COR-L47 (cell line): ENCODE measurements around the gene NAA10.
"Not testable (repeated sequence)": the region's sequence is repeated elsewhere in the genome, so short reads cannot be mapped to it uniquely, and the experiment has no call there.

Source experiments
- DNase-seq: peaks from one replicate; lab custom pipeline; 2025; lab: John Stamatoyannopoulos, UW

NAA10 gene

DNA sequence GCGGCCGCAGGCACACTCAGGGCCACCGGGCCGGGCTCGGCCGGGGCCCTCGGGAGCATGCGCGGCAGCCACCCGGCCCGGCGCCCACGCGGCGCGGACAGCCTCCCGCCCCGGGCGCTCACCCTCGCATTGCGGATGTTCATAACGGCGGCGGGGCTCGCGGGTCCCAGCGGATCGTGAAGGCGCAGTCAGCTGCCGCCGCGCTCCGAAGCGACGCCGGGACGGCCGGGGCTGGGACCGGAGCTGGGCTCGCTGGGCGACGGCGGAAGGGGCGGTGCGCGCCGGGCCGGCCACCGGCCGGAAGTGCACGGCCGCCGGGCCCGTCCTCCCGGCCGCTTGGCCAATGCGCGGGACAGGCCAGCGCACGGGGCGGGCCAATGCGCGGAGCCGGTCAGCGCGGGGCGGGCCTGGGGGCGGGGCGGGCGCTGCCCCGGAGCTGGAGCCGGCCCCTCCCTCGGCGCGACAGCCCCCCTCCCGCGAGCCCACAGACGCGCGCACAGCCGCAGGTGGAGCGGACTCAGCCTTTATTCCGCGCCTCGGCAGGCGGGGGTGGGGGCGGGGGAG is at the start of gene NAA10:
Gene NAA10 (minus strand): TSS at position 276 of the 564 bp plus-strand sequence. CDS start 133 bp downstream, at position 143.
- DNase-seq = peak; percentile 60

DNA sequence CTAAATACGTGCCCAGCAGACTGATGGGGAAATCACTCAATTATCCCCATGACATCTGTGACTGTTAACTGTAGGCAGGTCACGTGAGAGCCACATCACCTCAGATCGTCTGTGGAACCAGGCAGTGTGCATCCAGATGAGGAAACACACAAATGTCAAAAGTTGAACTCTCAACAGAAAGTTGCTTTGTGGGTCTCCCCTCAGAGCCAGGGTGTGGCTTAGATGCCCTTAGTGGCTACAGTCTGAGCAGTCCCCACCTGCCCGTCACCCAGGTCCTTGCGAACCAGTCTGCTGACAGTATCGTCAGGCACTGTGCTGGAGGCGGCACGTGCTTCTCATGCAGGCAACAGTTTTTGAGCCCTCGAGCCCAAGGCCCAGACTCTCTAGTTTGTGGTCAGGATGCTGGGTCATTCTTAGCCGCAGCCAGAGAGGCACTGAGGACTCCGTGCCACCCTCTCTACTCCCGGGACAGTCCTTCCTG is 48.5 kb upstream of the NAA10 start:
- DNase-seq = no peak

DNA sequence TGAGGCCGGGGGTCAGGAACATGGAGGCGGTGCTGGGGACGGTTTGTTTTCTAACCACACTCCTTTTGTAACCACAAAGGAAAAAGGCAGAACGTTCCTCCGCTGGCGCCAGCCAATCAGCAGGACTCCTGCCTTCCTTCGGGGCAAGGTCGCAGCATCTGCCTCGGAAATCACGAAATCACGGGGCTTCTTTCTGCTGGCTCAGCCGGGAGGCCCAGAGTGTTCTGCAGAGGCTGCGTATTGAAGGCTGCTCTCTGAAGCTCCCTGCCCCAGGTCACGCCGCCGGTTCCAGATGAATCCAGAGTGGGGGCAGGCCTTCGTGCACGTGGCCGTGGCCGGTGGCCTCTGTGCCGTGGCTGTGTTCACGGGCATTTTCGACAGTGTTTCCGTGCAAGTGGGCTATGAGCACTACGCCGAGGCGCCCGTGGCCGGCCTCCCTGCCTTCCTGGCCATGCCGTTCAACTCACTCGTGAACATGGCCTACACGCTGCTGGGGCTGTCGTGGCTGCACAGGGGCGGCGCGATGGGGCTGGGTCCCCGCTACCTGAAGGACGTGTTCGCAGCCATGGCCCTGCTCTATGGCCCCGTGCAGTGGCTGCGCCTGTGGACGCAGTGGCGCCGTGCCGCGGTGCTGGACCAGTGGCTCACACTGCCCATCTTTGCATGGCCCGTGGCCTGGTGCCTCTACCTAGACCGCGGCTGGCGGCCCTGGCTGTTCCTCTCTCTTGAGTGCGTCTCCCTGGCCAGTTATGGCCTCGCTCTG is 47.1 kb upstream of the NAA10 start:
- DNase-seq = no peak

DNA sequence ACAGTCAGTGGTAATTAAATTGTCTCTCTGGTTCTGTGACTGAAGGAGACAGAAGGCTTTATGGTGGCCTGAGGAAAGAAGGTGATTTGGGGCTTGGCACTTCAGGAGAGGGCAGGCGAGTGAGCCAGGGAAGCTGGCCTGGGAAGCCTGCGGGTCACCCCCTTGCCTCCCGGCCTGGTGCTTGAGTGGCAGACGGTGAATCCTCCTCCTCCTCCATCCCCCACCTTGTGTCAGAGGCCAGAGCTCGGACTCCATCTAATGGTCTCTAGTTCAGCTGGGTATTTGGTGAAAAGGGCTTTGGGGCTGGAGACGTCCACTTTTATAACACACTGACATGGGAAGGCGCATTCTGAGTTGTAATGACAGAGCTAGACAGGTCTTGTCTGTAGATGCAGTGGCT is 46.4 kb upstream of the NAA10 start:
- no peak for DNase-seq

DNA sequence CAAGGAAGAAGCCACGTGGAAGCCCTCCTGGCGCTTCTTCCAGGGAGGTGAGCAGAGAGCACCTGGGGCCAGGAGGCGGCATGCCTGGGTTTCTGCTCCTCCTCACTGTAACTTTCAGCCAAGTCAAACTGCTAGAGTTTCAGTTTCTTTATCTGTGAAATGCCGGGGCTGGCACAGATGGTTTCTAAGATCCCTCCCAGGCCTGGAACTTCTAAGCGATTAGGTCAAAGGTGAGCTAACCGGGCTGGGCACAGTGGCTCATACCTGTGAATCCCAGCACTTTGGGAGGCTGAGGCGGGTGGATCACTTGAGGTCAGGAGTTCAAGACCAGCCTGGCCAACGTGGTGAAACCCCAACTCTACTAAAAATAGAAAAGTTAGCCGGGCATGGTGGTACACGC is 45.6 kb upstream of the NAA10 start:
- DNase-seq = not testable (repeated sequence)

DNA sequence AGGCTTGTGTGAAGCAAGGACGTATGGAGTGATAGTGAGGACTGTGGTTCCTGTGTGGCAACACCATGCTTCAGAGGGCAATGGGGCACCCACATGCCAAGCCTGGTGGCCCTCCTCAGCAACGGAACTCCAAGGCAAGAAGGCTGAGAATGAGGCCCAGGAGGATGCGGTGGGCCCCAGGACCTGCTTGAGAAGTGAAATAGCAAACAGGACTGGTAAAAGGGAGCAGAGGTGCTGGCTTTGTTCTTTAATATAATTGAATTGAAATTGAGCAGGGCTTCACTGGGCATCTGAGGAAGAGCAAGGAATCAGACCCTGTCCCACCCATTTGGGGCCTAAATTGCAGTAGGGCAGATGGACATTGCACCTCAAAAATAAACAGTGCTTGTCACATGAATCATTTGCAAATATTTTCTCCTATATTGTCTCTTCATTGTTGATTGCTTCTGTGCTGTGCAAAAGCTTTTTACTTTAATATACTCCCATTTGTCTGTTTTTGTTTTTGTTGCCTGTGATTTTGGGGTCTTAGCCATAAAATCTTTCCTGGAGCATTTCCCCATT is 40.0 kb upstream of the NAA10 start:
- DNase-seq = no peak

DNA sequence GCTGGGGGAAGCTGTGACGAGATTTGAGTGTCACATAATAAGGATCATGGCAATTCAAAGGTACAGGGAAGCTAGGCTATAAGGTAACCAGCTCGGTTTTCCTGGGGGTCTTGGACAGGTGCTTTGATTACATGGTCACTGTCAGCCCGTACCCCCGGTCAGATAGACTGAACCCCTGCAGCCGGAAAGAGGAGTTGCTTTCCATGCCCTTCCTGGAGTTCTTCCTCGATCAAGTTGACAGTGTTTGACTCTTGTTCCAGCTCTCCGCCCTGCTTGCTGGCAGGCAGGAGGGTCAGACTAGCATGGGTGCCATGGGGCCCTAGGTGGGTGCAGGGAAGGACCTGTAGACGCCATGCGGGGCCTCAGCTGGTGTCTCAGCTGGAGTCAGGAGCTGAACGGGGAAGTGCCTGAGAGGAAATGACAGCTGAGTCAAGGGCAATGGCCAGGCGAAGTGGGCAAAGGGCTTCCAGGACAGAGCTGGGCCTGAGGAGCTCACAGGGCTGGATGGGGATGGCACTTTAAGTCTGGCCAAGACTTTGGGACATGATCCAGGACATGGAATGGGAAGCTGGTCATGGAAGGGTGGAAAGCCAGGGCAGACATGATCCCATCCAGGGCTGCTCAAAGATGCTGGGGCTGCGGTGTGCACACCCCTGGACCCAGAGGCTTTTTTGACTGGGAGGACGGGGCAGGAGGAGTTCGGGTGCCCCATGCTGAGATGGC is 39.3 kb upstream of the NAA10 start:
- no peak for DNase-seq

DNA sequence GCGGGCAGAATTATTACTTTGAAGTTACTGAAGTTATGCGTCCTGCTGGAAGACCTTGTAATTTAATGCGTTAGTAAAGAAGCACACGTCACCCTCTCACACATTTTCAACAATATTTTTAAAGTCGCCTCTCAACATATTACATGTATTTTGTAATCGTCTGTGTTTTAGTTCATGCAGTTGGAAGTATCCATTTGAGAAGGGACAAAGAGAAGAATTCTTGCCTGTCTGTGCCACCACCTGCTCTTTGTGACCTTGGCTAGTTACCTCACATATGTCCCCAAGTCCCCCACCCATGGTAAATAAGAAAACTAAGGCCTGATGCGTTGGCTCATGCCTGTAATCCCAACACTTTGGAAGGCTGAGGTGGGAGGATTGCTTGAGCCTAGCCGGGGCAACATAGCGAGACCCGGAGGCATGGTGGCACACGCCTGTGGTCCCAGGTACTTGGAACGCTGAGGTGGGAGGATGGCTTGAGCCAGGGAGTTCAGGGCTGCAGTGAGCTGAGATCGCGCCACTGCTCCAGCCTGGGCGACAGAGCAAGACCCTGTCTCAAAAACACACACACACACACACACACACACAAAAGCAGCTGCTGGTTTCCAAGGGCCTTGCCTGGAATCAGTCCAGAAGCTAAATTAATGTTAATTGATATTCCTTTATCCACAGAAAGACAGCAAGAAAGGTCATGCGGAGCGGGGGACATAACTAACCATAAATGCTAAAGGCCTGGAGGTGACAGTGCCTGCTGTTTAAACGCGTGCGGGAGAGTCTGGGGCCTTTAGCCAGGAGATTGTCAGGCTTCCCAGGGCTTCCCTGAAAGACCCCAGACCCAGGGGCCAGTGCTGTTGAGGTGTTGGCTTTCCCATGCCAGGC is 38.5 kb upstream of the NAA10 start:
- DNase-seq = peak; percentile 73

DNA sequence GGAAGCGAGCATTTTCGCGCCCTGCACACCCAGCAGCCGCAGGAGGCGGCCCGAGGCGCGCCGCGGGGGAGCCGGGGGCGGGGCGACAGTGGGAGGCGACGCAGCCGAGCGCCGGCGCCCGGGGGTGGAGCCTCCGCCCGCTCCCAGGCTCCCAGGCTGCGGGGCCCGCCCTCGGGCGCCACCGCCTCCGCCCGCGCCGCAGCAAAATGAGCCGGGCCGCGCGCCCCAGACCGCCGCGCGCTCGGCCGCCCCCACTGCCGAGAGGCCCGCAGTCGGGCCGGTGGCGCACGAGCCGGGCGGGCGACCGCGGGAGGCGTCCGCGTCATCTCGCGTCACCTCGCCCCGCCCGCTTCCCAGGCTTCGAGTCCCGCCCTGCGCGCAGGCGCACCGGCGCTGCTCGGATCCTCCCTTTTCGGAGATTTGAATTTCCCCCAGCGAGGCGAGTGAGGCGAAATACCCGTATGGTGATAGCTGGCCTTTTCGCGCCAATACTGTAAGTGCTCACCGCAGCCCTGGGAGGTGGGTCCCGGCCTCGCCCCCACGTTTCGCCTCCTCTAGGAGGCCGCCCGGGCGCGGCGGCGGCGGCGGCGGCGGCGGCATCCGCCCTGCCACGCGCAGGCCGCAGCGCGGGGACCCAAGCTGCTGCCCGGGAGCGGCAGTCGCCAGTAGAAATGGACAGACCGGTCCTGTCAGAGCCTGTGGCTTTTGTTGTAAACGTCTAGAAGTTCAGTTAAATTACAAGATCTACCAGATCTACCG is 37.7 kb upstream of the NAA10 start, which contains the start of gene TMEM187:
Gene TMEM187 (plus strand): TSS at position 387 of the 759 bp plus-strand sequence. CDS start 9,309 bp downstream, outside the sequence.
- peak; percentile 94 for DNase-seq

DNA sequence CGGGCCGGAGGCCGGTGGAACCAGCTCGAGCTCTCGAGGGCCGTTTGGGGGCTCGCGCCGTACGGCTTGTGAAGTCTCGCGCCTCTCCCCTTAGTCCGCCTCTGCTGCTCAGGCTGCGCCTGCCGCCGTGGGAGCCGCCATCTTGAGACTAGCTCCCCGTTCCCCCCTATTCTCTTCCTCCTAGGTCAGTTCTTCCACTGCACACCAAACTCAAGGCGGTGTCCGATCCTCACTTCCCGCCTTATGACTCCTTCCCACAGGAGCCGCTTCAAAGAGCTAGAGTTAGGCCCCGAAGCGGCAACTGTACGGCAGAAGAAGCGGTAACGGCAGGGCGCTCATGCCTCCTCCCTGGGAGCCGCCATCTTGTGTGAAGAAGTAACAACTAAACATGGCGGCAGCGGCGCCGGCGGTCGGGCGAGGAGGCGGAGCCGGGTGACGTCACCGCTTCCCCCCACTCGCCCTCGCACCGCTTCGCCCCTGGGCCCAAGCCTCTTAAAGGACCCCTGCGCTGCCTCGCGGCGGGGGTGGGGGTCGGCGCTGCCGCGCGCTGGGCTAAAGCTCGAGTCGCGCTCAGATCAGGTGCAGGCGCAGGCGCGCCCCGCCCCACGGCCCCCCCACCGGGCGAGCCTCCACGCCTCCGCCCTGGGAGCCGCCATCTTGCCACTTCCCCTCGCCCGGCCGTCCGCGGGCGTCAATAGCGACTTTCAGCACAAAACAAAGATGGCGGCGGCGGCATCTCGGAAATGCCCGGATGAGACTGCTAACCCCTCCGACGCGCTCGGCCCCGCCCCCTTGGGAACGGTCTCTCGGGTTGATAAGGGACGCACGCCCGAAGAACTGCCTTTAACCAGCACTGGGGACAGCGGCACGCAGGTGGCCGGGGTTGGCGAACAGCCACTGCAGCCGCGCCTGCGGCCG is 36.9 kb upstream of the NAA10 start, which contains the start of gene HCFC1:
Gene HCFC1 (minus strand): TSS at position 369 of the 918 bp plus-strand sequence. CDS start 978 bp downstream, outside the sequence.
- peak; percentile 89 for DNase-seq

DNA sequence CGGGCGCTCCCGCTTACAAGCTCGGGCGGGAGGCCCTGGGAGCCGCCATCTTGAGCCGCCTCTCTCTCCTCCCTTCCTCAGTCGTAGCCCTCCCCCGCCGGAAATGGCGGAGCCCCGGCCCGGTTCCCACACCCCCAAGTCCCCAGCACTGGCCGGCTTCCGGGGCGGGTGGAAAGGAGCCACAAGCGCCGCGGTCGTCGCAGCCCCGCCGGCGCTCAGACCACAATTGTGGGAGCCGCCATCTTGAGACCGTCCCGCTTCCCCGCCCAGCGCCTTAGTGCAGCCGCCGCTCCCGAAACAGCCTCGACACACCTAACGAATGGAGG is 36.2 kb upstream of the NAA10 start:
- peak; percentile 58 for DNase-seq

DNA sequence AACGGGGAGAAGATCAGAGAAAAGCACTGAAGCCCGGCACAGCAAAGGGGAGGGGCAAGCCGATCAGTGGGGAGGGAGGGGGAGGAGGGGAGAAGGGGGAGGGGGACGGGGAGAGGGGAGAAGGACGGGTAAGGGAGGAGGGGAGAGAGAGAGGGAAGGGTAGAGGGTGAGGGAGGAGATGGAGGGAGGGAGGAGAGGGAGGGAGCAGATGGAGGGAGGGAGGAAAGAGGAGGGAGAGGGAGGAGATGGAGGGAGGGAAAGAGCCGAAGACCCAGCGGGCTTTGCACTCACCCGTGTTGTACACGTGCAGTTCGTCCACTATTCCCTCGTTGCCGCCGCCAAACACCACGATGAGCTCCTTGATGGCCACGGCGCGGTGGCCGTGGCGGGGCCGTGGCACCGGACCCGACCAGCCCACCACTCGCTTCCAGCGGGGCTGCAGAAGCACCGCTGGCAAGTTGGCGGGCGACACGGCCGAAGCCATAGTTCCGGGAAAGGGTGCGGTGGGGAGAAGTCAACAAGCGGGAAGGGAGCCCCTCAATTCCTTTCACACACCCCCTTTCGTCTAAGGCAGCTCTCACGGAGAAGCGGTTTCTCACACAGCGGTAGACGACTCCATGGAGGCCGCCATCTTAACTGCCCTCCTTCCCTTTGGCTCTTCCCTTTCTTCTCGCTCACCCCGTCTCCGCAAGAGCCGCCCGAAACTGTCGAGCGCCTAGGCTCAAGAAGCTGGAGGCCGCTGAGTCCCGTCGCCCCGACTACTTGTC is 35.7 kb upstream of the NAA10 start:
- peak; percentile 32 for DNase-seq

DNA sequence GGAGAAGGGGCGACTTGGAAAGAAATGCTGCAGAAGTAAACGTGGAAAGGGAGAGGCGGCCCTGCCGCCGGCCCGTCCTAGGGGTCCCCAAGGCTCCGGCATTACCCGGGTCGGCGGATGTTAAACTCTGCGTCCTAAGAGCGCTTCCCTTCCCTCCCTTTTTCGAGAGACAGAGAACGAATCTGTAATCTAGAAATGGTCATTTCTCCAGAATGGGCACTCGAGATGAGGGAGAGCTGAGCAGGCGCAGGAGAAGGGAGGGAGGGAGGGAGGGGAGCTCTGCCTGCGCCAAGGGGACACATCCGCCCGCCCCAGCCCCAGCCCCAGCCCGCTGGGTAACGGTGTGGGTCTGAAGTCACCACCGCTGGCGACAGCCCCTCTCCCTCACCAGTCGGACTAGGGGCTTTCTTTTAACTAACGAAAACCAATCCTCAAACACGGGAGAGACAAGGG is 35.1 kb upstream of the NAA10 start:
- DNase-seq = no peak

DNA sequence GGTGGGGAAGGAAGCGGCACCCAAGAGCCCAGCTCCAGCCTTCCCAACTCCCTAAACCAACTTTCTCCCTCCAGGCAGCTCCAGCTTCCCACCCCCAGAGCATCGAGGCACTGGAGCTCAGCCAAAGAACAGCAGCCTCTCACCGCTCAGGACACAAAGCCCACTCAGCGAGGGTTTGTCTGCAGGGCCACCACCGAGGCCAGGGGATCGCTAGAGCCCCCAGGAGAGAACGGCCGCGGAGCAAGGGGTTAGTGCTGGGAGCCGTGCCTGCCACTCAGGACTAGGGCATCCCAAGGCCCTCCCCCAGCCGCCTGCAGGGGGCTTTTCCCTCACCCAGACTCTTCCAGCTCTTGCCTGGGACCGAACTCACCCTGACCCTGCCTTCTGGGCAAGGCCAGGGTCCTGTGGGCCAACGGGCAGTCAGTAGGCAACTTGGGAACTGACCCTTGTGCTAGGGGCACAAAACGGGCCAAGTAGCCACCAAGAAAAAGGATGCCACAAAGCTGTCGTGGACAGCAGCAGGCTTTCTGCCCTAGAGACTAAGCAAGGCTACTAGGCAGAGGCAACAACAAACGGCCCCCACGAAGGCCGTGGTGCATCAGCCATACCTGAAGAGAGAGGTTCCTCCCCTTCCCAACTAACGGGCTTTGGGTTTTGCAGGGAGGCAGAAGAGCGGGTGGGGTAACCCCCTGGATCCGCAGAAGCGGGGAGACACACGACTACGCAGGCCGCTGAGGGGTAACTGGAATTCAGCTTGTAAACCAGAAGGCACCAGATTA is 34.5 kb upstream of the NAA10 start:
- DNase-seq = no peak

DNA sequence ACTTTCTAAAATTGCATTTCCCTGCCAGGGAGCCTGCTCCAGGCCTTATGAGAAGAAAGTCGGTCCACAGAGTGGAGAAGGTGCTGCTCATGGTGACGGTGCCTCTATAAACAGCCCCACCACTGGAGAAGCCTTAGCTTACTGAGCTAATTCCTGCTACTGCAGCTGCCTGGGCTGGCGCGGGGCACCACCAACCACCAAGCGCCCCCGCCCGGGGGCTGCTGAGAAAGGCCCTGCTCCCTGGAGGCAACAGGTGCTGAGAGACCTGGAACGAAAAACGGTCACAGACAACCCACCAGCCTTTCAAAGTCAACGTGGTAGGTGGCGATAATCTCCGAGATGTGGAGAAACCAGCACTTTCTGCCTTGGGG is 33.9 kb upstream of the NAA10 start:
- DNase-seq = peak; percentile 12

DNA sequence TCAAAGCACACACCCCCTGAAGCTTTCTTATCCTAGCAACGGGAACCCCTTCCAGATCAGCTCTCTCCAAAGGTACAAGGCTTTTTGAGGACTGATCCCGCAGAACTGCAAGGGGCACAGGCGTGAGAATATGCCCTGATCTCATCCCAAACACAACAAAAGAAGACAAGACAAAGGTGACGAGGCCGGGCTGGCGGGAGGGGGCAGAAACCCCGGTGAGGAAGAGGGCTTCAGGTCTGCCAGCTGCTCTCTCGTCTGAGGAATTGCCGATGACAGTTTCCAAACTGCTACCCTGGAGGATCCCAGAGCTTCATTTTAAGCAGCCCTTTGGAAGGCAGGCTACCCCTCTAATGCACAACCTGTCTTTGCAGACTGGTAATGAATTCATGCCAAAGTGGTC is 33.4 kb upstream of the NAA10 start:
- no peak for DNase-seq

DNA sequence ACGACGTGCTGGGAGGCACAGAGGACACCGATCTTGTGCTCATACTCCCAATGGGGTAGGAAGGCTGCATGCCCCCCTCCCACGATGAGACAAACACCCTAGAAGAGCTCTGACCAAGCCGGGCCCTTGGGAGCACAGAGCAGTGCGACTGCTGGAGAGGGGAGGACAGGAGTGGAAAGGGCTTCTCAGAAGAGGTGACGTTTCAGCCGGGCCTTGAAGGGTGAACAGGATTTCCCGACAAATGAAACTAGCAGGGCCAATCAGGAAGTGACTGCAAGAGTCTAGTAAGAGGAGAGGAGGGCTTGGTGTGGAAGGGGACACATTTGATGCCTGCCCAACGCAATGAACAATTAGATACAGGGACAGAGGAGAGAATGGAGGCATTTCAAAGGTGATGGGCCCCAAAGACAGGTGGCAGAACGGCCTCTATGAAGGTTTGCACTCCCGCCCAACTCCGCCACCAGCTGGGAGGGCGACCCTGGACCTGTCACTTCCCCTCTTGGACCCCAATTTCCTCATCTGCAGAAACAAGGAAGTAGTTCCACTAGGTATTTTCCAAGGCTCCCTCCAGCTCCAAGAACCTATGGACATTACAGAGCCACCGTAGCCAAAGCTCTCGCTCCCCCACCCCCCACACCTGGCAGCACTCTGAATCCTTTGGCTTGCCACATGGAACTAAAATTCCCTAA is 32.8 kb upstream of the NAA10 start:
- DNase-seq = no peak
